ENCODE data around the gene NHLRC4.

NHLRC4 gene

GRCh38 chr16:530111-530817 is 36.5 kb upstream of the NHLRC4 start:
- DNase-seq (ENCODE audit: low read depth), result no peak

GRCh38 chr16:531494-532125 is 35.2 kb upstream of the NHLRC4 start:
- no peak for DNase-seq (ENCODE audit: low read depth)

GRCh38 chr16:533391-534123 is 33.2 kb upstream of the NHLRC4 start:
- no peak for DNase-seq (ENCODE audit: low read depth)

- no peak for DNase-seq (ENCODE audit: low read depth)
Observed at GRCh38 chr16:534135-534534, 32.7 kb upstream of the NHLRC4 start.

- DNase-seq (ENCODE audit: low read depth), result no peak
Observed at GRCh38 chr16:534856-535445, 31.9 kb upstream of the NHLRC4 start.

- peak; percentile 32 for DNase-seq (ENCODE audit: low read depth)
Observed at GRCh38 chr16:535446-536405, 31.1 kb upstream of the NHLRC4 start.

GRCh38 chr16:536746-537145 is 30.1 kb upstream of the NHLRC4 start:
- DNase-seq (ENCODE audit: low read depth), result no peak

GRCh38 chr16:537415-538335 is 29.1 kb upstream of the NHLRC4 start:
- DNase-seq (ENCODE audit: low read depth), result no peak

- DNase-seq (ENCODE audit: low read depth), result no peak
Observed at GRCh38 chr16:539901-540530, 26.8 kb upstream of the NHLRC4 start.

- DNase-seq (ENCODE audit: low read depth), result no peak
Observed at GRCh38 chr16:540645-541340, 26.0 kb upstream of the NHLRC4 start.

GRCh38 chr16:543301-544164 is 23.3 kb upstream of the NHLRC4 start:
- no peak for DNase-seq (ENCODE audit: low read depth)

- no peak for DNase-seq (ENCODE audit: low read depth)
Observed at GRCh38 chr16:544517-544916, 22.3 kb upstream of the NHLRC4 start.

GRCh38 chr16:546909-547770 is 19.7 kb upstream of the NHLRC4 start:
- no peak for DNase-seq (ENCODE audit: low read depth)

- no peak for DNase-seq (ENCODE audit: low read depth)
Observed at GRCh38 chr16:548586-548985, 18.2 kb upstream of the NHLRC4 start.

- DNase-seq (ENCODE audit: low read depth), result no peak
Observed at GRCh38 chr16:549544-550263, 17.1 kb upstream of the NHLRC4 start.

- no peak for DNase-seq (ENCODE audit: low read depth)
Observed at GRCh38 chr16:551210-551609, 15.6 kb upstream of the NHLRC4 start.

GRCh38 chr16:552171-552570 is 14.6 kb upstream of the NHLRC4 start:
- no peak for DNase-seq (ENCODE audit: low read depth)

All from GM04504 (cell line).